ENCODE measurements around the gene KIF3B.

DNA sequence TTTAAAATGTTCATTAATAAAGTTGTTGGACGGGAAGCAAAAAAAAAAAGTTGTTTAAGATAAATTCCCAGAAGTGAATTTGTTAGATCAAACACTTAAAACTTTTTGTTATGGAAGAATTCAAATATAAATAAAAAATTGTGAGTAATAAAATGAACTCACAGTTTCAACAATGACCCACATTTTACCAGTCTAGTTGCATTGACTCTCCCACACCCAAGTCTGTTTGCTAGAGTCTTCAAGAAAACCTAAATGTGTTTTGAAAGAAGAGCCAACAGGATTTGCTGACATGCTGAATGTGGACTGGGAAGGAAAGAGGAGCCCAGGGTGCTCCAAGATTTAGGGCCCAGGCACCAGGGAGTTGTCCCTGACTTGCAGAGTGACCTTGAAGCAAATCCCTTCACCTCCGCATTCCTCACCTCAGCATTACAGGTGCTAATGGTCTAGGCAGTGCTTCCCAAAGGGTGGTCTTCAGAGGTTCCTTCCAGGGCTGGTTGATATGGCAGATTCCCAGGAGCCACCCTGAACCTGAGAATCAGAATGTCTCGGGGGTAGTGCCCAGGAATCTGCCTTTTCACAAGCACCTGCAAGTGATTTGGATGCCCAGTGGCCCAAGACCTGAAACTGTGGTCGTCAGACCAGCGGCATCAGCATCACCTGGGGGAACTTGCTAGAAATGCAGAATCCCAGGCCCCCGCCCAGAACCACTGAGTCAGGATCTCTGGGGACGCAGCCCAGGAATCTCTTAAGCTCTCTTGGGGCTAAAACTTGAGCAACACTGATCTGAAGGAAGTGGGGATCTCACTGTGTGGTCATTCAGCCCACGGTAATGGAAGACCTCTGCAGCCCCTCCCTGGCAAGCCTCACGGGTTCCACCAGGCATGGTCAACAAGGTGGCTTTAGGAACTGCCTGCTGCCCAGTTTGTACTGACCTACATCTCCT lies 38.7 kb upstream of the KIF3B start:
- TF ChIP-seq CTCF (conservative IDR thresholded peaks at IDR 0.05): no peak
- no peak for TF ChIP-seq EZH2 (IDR thresholded peaks at IDR 0.05; ENCODE audit: low read depth)
